Left kidney (tissue), 2 donors: ENCODE results near the gene IGF1R. TPM values are rescaled to one million over a fixed set of nuclear protein-coding genes. Genes with fewer than 3 reads are reported as not detected.

Experiments used
- DNase-seq: peaks from one replicate; pipeline ENCODE4 v3.0.0-alpha.2; 2013
- polyA plus RNA-seq: library from polyadenylated mRNA; unstranded; fragments of 120-200 nt; gene quantifications from one replicate; pipeline ENCODE4 v1.2.1, GENCODE V29; 2013; ENCODE audit not compliant: insufficient read length

Gene IGF1R
- polyA plus RNA-seq, 1 donor: 63.9 TPM

- no peak for DNase-seq
Measured at GRCh38 chr15:98943051-98943508, 294.7 kb downstream of the IGF1R start.

- DNase-seq: no peak
Measured at GRCh38 chr15:98943601-98944151, 295.3 kb downstream of the IGF1R start.

GRCh38 chr15:98946301-98947255, 298.2 kb downstream of the IGF1R start:
- no peak for DNase-seq

GRCh38 chr15:98948456-98948855, 300.1 kb downstream of the IGF1R start:
- no peak for DNase-seq

GRCh38 chr15:98948941-98949340, 300.6 kb downstream of the IGF1R start:
- no peak for DNase-seq

- no peak for DNase-seq
Measured at GRCh38 chr15:98949624-98950023, 301.3 kb downstream of the IGF1R start.

GRCh38 chr15:98950248-98950647, 301.9 kb downstream of the IGF1R start:
- no peak for DNase-seq

GRCh38 chr15:98951004-98951403, 302.7 kb downstream of the IGF1R start:
- no peak for DNase-seq

GRCh38 chr15:98951493-98952320, 303.4 kb downstream of the IGF1R start:
- no peak for DNase-seq

GRCh38 chr15:98952381-98952803, 304.1 kb downstream of the IGF1R start:
- no peak for DNase-seq

GRCh38 chr15:98953000-98953787, 304.9 kb downstream of the IGF1R start:
- DNase-seq: no peak

GRCh38 chr15:98953968-98954367, 305.6 kb downstream of the IGF1R start:
- DNase-seq: no peak

GRCh38 chr15:98954411-98954810, 306.1 kb downstream of the IGF1R start:
- no peak for DNase-seq

- DNase-seq: no peak
Measured at GRCh38 chr15:98955331-98955730, 307.0 kb downstream of the IGF1R start.

GRCh38 chr15:98955961-98956723, 307.8 kb downstream of the IGF1R start:
- no peak for DNase-seq

GRCh38 chr15:98956796-98957553, 308.6 kb downstream of the IGF1R start:
- DNase-seq: no peak

- no peak for DNase-seq
Measured at GRCh38 chr15:98957655-98958054, 309.3 kb downstream of the IGF1R start.

GRCh38 chr15:98958076-98958475, 309.7 kb downstream of the IGF1R start:
- no peak for DNase-seq

GRCh38 chr15:98958918-98959639, 310.7 kb downstream of the IGF1R start:
- DNase-seq: no peak
